GM08714 (cell line): ENCODE measurements around the gene SNCA.

Source experiments
- H3K4me3 ChIP-seq: fragments of 200-500 bp; sonication (Bioruptor generic); 2 replicates; pipeline ENCODE4 v1.5.1; 2014; ENCODE audit warnings: mild to moderate bottlenecking, low read length, inconsistent platforms
- ZNF274 ChIP-seq: IDR thresholded peaks from 2 replicates; pipeline ENCODE4 v1.6.1; 2012; ENCODE audit warnings: mild to moderate bottlenecking, low read depth, low read length

Gene SNCA

DNA sequence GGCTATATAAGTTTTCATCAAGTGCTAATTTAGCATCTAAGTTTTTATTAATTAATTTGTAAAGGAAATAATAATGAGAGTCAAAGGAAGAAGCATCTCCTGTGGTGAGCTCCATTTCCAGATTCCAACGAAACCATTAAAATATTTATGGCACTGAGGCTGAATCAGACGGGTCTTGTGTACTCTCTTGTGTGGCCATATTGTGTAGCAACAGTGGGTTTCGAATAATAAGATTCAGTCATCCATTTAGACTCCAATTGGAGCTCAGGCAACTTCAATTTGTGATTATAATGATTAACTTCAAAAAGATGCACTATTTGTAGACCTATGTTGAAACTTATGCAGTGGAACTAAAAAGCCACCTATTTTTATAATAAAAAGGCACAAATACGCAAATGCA, 82.4 kb downstream of the SNCA start:
- no peak for TF ChIP-seq ZNF274
- no peak overlapping the region for H3K4me3 ChIP-seq

DNA sequence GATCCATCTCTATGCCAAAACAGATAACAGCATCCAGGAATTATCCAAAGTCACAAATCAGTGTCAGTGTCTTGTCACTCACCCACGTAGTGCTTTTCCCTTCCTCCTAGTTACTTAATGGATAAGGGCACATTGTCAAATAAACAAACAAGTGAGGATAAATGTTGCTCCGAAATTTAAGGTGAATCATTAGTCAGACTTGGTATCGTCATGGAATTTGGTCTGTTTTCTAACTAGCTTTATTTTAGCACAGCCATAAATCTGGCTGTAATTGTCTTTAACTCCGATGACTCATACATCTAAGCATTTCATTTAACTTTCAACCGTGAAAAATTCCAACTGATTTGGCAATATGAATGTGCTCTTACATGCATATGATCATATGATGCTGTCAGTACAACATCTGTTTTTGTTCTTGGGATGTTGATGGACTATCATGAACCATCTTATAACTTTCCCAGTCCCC, 83.3 kb downstream of the SNCA start:
- TF ChIP-seq ZNF274: no peak
- H3K4me3 ChIP-seq: no peak overlapping the region

DNA sequence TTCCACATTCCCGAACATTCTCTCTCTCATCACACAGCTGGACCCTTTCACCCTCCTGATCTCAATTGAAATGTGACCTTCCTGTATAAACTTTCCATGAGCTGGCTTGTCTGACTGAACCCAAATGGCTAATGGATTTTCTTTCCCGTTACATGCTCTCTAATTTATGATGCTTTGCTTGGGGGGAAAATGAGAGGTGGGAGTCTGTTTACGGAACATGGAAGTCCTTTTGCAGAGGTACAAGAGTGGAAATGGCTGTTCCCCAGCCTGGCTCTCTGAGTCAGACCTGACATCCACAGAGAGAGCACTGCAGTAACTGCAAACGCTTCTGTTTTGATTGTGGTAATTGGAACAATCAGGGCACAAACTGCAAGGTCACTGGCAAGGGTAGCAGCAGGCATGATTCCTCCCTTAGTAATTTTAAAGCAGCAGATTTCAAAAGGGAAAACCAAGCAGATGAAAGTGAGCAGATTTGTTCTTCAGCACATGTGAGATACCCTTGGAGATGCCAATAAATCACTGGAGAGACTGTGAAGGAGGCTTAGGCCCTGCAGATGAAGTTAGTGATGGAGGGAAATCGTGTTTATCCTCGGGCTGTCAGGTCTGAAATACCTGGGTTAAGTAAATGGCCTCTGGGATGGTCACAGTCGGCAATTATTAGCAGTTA, 83.9 kb downstream of the SNCA start:
- no peak for TF ChIP-seq ZNF274
- H3K4me3 ChIP-seq: no peak overlapping the region

DNA sequence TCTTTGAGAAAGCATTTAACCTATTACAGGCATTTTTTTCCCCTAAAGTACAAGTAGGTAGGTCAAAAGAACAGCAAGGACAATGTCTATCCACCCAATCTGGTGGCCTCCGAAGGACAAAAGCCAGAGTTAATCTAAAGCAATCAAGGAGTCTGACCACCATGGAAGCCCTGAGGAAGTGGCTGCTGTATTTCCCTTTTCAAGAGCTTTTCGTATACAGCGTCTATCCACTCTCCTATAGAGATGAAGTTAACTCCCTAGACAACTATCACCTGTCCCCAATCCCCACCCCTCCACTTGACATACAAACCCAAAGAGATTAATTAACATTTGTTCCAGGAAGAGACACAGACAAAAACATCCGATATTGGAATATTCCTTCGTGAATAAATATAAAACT, 85.5 kb downstream of the SNCA start:
- H3K4me3 ChIP-seq: no peak overlapping the region
- no peak for TF ChIP-seq ZNF274

DNA sequence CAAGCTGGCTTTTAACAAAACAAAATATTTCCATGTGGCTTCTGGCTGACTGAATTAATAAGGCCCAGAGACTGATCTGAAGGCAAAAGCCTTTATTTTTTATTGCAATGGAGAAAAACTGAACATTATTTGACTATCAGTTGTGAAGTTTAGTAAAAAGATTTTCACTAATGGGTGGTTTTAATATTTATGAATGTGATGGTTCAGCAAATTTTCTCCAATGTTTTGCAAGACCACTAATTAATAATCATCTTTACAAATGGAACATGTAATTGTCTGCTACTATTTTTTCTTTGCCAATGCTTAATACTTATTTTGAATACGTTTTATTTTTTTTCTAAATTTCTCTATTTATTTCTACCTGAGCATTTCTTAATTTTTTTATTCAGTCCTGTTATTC, 90.6 kb downstream of the SNCA start:
- TF ChIP-seq ZNF274: no peak
- no peak overlapping the region for H3K4me3 ChIP-seq

DNA sequence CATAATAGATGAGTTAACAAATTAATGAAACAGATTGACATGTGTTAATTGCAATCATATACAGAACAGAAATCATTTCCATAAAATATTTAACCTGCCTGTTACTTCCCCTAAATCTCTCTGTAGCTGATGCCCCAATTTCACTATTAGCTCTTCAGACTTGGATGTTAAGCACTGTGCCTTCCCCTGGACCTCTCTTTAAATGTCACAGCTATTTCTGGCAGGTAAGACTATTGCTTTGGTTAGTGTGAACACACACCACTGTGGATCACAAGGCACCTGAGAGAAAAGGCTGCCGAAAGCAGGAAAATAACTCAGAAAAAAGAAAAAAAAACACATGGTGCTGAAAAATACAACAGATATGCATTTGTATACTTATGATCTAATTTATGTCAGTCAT, 91.3 kb downstream of the SNCA start:
- no peak overlapping the region for H3K4me3 ChIP-seq
- TF ChIP-seq ZNF274: no peak

DNA sequence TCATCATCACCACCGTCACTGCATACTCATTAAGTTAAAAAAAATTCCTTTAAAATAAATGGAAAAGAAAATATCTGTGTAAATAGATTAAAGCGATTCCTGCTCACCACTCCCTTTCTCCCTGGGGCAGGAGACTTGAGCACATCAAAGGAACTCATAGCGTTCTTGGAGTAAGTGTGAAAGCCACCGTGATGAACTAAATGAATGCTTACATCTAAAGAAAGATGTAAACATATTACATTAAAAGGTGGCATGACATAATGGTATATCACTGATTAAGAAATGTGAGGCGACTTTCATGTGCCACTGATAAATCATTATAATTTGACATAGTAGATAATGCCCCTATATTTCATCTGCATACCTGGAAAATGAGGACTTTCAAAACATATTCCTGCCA, 92.0 kb downstream of the SNCA start:
- H3K4me3 ChIP-seq: no peak overlapping the region
- TF ChIP-seq ZNF274: no peak

DNA sequence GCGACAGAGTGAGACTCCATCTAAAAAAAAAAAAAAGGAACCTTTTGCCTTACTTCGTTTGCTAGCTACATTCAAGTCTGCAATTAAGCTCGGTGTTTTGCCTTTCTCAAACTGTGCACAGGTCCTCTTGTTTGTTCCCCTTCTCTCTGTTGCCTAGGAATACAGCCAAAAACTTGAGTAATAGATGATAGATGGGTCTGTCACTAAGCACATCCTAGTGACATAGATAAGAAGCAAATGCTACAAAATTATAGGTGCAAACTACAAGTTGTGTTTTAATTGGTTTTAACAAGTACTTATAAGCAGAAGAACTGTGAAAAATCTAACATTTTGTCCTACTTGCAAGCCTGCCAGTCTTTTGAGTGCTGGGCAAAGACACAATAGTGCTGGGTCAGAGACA, 95.2 kb downstream of the SNCA start:
- H3K4me3 ChIP-seq: no peak overlapping the region
- TF ChIP-seq ZNF274: no peak

DNA sequence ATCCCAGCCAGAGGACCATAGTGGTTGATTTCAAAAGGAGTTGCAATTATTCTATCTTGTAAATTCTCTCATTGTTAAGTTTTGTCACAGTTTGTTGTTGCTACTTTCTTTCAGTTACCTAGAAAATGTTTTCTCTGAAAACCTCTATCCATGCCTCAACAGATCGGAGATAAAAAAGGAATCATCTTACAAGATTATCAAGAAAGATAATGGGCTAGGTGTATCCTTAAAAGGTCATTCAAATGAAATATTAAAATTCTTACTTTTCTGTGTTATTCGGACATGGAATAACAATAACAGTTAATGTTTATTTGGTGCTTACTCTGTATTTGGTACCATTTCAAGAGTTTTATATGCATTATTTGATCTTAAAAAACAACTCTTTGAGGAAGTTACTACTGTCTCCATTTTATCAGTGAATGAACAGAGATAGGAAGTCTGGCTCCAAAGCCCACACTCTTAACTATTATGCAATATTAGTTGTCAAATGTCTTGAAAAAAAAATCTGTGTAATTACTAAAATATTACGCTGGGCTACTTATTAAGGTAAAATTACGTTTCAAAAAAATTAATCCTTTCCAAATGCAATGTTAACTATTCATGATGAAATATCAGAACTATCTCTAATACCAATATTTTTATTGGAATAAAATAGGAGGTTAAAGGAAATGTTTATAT, 97.5 kb downstream of the SNCA start:
- no peak for TF ChIP-seq ZNF274
- H3K4me3 ChIP-seq: no peak overlapping the region

DNA sequence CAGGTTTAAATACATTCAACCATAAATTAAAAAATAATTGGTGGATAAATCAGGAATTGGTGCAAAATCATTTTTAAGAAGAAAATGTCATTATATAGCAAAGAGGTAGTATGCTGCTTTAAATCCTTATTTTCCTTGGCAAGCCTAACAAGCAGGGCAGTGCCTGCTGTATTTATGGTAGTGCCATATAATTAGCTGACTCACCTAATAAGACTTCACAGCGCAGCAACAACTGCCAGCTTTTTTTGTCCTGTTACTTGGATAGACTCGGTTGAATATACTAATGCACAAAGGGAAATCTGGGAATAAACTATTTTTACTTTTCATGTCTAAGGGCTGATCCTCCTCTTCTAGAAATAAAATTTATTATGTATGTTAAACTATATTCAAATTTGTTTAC, 99.1 kb downstream of the SNCA start:
- no peak overlapping the region for H3K4me3 ChIP-seq
- TF ChIP-seq ZNF274: no peak

DNA sequence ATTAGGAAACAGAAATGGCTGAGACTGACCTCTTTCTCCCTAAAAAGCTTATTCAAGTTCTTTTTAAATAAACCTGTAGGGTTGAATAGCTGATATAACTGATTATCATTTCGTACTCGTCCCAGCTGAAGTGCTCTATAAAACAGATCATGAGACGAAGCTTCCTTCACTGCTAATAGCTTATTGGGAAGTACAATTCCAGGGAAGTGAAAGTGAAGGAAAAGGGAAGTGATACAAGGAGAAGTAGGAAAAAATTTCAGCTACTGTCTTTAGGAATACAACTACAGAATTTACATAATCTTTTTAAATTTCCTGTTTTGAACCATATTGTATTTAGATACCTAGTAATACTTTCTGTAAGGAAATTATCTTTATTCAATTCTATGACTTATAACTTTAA, 103.0 kb downstream of the SNCA start:
- H3K4me3 ChIP-seq: no peak overlapping the region
- TF ChIP-seq ZNF274: no peak

DNA sequence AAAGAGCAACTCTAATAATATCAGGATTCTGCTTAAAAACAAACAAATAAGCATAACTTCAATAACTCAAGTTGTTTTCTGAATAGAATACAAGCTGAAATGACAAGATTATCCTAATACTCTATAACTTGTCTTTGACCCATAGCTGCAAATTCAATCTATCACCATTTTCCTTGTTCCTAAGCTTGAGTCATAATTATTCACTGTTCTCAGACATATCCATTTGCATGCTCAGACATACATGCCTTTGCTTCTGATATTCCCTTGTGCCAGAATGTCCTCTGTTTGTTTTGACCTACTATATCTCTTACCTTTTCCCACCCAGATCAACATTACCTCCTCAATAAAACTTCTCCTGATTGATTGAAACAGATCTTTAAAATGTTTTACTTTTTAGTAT, 109.7 kb downstream of the SNCA start:
- no peak for TF ChIP-seq ZNF274
- no peak overlapping the region for H3K4me3 ChIP-seq

DNA sequence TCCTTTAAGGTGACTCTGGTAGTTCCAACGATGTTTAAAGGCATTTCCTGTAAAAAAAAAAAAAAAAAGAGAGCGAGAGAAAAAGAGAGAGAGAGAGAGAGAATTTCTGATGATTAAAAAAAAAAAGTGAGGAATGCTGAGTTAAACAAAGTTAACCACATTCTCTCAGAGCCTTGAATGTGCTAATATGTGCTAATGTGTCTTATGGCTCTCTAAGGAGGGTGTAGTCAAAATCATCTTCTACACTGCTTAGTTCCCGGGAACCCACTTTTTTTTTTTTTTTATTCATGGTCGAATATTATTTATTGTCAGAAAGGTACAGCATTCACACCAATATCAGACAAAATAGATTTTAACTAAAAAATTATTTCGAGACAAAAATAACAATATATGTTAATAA, 111.7 kb downstream of the SNCA start:
- TF ChIP-seq ZNF274: no peak
- no peak overlapping the region for H3K4me3 ChIP-seq

DNA sequence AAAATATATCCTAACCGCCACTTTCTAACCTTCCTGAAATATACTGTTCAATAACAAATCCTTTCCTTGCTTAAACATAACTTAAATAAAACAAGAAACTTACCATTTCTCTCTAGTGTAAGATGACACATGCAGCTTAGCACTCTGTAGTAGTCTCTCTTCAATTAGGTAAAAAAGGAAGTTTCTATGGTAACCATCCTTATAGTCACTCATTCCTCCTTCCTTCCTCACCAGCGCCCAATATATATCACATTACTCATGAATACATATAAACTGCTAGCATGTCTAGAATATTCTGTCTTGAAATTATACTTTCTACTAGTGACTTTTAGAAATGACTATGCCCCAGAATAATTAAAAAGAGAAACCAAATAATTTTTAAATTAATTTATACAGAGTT, 112.2 kb downstream of the SNCA start:
- no peak overlapping the region for H3K4me3 ChIP-seq
- no peak for TF ChIP-seq ZNF274

DNA sequence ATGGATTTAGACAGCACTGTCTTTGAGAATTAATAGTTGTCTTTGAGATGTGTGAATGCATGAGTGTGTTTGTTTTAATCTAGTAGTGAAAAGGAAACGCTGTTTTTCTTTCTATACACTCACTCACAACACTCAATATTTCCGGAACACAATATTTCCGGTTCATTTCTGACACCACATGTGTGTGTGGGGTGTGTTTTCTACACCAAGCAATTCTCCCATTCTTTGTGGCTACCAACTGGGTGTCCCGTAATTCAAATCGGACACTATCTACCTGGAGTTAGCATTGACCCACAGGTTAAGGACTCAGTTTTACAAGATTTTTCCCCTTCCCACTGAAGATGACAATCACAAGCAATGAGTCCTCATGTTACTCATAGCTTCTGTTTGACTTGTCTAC, 113.9 kb downstream of the SNCA start:
- H3K4me3 ChIP-seq: no peak overlapping the region
- TF ChIP-seq ZNF274: no peak

DNA sequence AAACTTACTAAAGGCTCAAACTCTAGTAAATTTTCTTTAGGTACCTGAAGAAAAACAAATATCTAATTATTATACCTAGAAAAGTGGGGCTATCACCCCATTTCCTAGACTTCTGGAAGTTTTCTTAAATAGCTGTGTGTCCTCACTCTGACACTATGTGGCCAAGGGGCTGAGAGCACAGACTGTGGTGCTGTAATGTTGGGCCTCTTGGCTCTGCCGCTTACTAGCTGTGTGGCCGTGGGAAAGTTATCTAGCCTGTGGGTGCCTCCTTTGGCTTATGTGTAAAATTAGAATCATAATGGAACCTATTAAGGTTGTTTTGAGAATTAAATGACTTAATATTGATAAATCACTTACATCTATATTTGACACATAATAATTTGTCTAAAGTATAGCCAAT, 114.4 kb downstream of the SNCA start:
- TF ChIP-seq ZNF274: no peak
- no peak overlapping the region for H3K4me3 ChIP-seq
